Measurements from ENCODE around the gene OR2F1.

OR2F1 gene

GRCh38 chr7:143948733-143949132 is 5.9 kb upstream of the OR2F1 start:
- TF ChIP-seq POLR2AphosphoS5 (IDR thresholded peaks at IDR 0.05; ENCODE audit: low read depth, low read length) (no peak), REST (IDR thresholded peaks at IDR 0.05; ENCODE audit: insufficient read depth in 1 of 2, low read depth in 2 of 2, low read length in 2 of 2) (no peak), FOXP2 (optimal IDR thresholded peaks at IDR 0.05; ENCODE audit: borderline replicate concordance, extremely low read depth, extremely low read length, insufficient read depth) (no peak), TAF1 (IDR thresholded peaks at IDR 0.05; ENCODE audit: borderline replicate concordance, insufficient read depth, low read length) (no peak), SIN3A (IDR thresholded peaks at IDR 0.05; ENCODE audit: borderline replicate concordance, insufficient read depth, low read length) (no peak)

GRCh38 chr7:143953421-143953820 is 1.2 kb upstream of the OR2F1 start:
- TF ChIP-seq TAF1 (IDR thresholded peaks at IDR 0.05; ENCODE audit: borderline replicate concordance, insufficient read depth, low read length), result no peak
- TF ChIP-seq SIN3A (IDR thresholded peaks at IDR 0.05; ENCODE audit: borderline replicate concordance, insufficient read depth, low read length), result no peak
- TF ChIP-seq POLR2AphosphoS5 (IDR thresholded peaks at IDR 0.05; ENCODE audit: low read depth, low read length), result no peak
- no peak for TF ChIP-seq FOXP2 (optimal IDR thresholded peaks at IDR 0.05; ENCODE audit: borderline replicate concordance, extremely low read depth, extremely low read length, insufficient read depth)
- TF ChIP-seq REST (IDR thresholded peaks at IDR 0.05; ENCODE audit: insufficient read depth in 1 of 2, low read depth in 2 of 2, low read length in 2 of 2), result no peak

- TF ChIP-seq POLR2AphosphoS5 (IDR thresholded peaks at IDR 0.05; ENCODE audit: low read depth, low read length) (no peak), TAF1 (IDR thresholded peaks at IDR 0.05; ENCODE audit: borderline replicate concordance, insufficient read depth, low read length) (no peak), FOXP2 (optimal IDR thresholded peaks at IDR 0.05; ENCODE audit: borderline replicate concordance, extremely low read depth, extremely low read length, insufficient read depth) (no peak), SIN3A (IDR thresholded peaks at IDR 0.05; ENCODE audit: borderline replicate concordance, insufficient read depth, low read length) (no peak), REST (IDR thresholded peaks at IDR 0.05; ENCODE audit: insufficient read depth in 1 of 2, low read depth in 2 of 2, low read length in 2 of 2) (no peak)
Observed at GRCh38 chr7:143954135-143954534, 509 bp upstream of the OR2F1 start.

- TF ChIP-seq POLR2AphosphoS5 (IDR thresholded peaks at IDR 0.05; ENCODE audit: low read depth, low read length), result no peak
- TF ChIP-seq SIN3A (IDR thresholded peaks at IDR 0.05; ENCODE audit: borderline replicate concordance, insufficient read depth, low read length), result no peak
- TF ChIP-seq FOXP2 (optimal IDR thresholded peaks at IDR 0.05; ENCODE audit: borderline replicate concordance, extremely low read depth, extremely low read length, insufficient read depth), result no peak
- TF ChIP-seq TAF1 (IDR thresholded peaks at IDR 0.05; ENCODE audit: borderline replicate concordance, insufficient read depth, low read length), result no peak
- TF ChIP-seq REST (IDR thresholded peaks at IDR 0.05; ENCODE audit: insufficient read depth in 1 of 2, low read depth in 2 of 2, low read length in 2 of 2), result no peak
Observed at GRCh38 chr7:143958781-143959180, 4.1 kb downstream of the OR2F1 start.
